Trophoblast cell (in vitro differentiated cells and primary cell): ENCODE data around the gene NDUFB6.
"Not testable (repeated sequence)": the region's sequence is repeated elsewhere in the genome, so short reads cannot be mapped to it uniquely, and the experiment has no call there.

Source experiments
- DNase-seq, 2 donors: peaks; one replicate each; pipeline ENCODE4 v3.0.0-alpha.2; 2016
- H2AFZ ChIP-seq: 2 replicates; pipeline ENCODE4 v1.6.1; 2013; ENCODE audit warnings: low read length, moderate library complexity, mild to moderate bottlenecking; ENCODE audit not compliant: insufficient read depth, poor library complexity
- H2AK5ac ChIP-seq: 2 replicates; pipeline ENCODE4 v1.6.1; 2013; ENCODE audit warnings: mild to moderate bottlenecking, low read length
- H2BK120ac ChIP-seq: 2 replicates; pipeline ENCODE4 v1.6.1; 2013; ENCODE audit warnings: low read length, mild to moderate bottlenecking, moderate library complexity; ENCODE audit not compliant: insufficient read depth, poor library complexity
- H2BK12ac ChIP-seq: 2 replicates; pipeline ENCODE4 v1.6.1; 2013; ENCODE audit warnings: mild to moderate bottlenecking, low read length, moderate library complexity
- H2BK5ac ChIP-seq: 2 replicates; pipeline ENCODE4 v1.6.1; 2013; ENCODE audit warnings: low read length, low read depth, moderate library complexity, mild to moderate bottlenecking; ENCODE audit not compliant: poor library complexity
- H3K14ac ChIP-seq: 2 replicates; pipeline ENCODE4 v1.6.1; 2013; ENCODE audit warnings: mild to moderate bottlenecking, low read length
- H3K18ac ChIP-seq: 2 replicates; pipeline ENCODE4 v1.6.1; 2013; ENCODE audit warnings: mild to moderate bottlenecking, low read length
- H3K23ac ChIP-seq: 2 replicates; pipeline ENCODE4 v1.6.1; 2013; ENCODE audit warnings: low read length
- H3K27ac ChIP-seq: 2 replicates; pipeline ENCODE4 v1.5.1; 2013; ENCODE audit warnings: low read depth, mild to moderate bottlenecking, inconsistent platforms, low read length, moderate library complexity
- H3K27me3 ChIP-seq: 2 replicates; pipeline ENCODE4 v1.6.1; 2013; ENCODE audit warnings: inconsistent platforms, mild to moderate bottlenecking, low read length, moderate library complexity; ENCODE audit not compliant: insufficient read depth
- H3K36me3 ChIP-seq, 2 experiments: 1 replicate in 1 of 2; 2 replicates in 1 of 2; pipeline ENCODE4 v1.6.1; 2013; ENCODE audit warnings: low read length in 2 of 2, mild to moderate bottlenecking in 2 of 2, moderate library complexity in 1 of 2; ENCODE audit not compliant: insufficient read depth in 2 of 2, control insufficient read depth in 1 of 2
- H3K4ac ChIP-seq: 2 replicates; pipeline ENCODE4 v1.6.1; 2013; ENCODE audit warnings: low read depth, mild to moderate bottlenecking, low read length, moderate library complexity
- H3K4me1 ChIP-seq, 2 experiments: 1 replicate in 1 of 2; 2 replicates in 1 of 2; pipeline ENCODE4 v1.6.1; 2013; ENCODE audit warnings: low read length in 2 of 2, mild to moderate bottlenecking in 2 of 2, moderate library complexity in 1 of 2; ENCODE audit not compliant: insufficient read depth in 2 of 2, control insufficient read depth in 1 of 2
- H3K4me2 ChIP-seq: 2 replicates; pipeline ENCODE4 v1.6.1; 2013; ENCODE audit warnings: inconsistent platforms, mild to moderate bottlenecking, low read length, moderate library complexity
- H3K4me3 ChIP-seq: 2 replicates; pipeline ENCODE4 v1.5.1; 2013; ENCODE audit warnings: mild to moderate bottlenecking, low read depth, low read length, inconsistent platforms
- H3K79me1 ChIP-seq: one replicate; pipeline ENCODE4 v1.6.1; 2013; ENCODE audit warnings: low read length
- H3K79me2 ChIP-seq: 2 replicates; pipeline ENCODE4 v1.6.1; 2013; ENCODE audit warnings: low read length, mild to moderate bottlenecking; ENCODE audit not compliant: control insufficient read depth, insufficient read depth, poor library complexity
- H3K9ac ChIP-seq: 2 replicates; pipeline ENCODE4 v1.6.1; 2013; ENCODE audit warnings: mild to moderate bottlenecking, low read length
- H3K9me3 ChIP-seq: 2 replicates; pipeline ENCODE4 v1.6.1; 2013; ENCODE audit warnings: low read depth, mild to moderate bottlenecking, control low read depth, inconsistent platforms, low read length; ENCODE audit not compliant: insufficient read depth
- H4K12ac ChIP-seq: 2 replicates; pipeline ENCODE4 v1.6.1; 2013; ENCODE audit warnings: low read depth, mild to moderate bottlenecking, low read length, moderate library complexity
- H4K8ac ChIP-seq: 2 replicates; pipeline ENCODE4 v1.6.1; 2013; ENCODE audit warnings: low read depth, mild to moderate bottlenecking, low read length, moderate library complexity
- H4K91ac ChIP-seq: one replicate; pipeline ENCODE4 v1.6.1; 2013; ENCODE audit warnings: low read depth, mild to moderate bottlenecking, low read length, moderate library complexity
- WGBS: extraction: QIAGEN DNeasy Blood & Tissue Kit; methylation state at CpG from one replicate; pipeline ENCODE4 v1.1.7; 2013; ENCODE audit warnings: missing lambda C conversion rate; ENCODE audit not compliant: insufficient read length, insufficient coverage; ENCODE audit errors: extremely low coverage; 5-methylcytosine and 5-hydroxymethylcytosine counted together

The NDUFB6 gene

DNA sequence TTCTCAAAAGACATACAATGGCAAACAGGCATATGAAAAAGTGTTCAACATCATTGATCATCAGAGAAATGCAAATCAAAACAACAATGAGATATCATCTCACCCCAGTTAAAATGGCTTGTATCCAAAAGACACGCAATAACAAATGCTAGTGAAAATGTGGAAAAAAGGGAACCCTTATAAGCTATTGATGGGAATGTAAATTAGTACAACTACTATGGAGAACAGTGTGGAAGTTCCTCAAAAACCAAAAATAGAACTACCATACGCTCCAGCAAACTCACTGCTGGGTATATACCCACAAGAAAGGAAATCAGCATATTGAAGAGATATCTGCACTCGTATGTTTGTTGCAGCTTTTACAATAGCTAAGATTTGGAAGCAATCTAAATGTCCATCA lies 26.1 kb upstream of the NDUFB6 start:
- H4K8ac ChIP-seq, H2AFZ ChIP-seq, H3K9me3 ChIP-seq, H3K4me3 ChIP-seq, H3K27ac ChIP-seq, H3K27me3 ChIP-seq, H3K79me2 ChIP-seq, H2BK12ac ChIP-seq, H3K23ac ChIP-seq, H4K12ac ChIP-seq, H3K18ac ChIP-seq, H3K4me2 ChIP-seq, H2BK5ac ChIP-seq, H3K14ac ChIP-seq, H4K91ac ChIP-seq, DNase-seq, H3K79me1 ChIP-seq, H2BK120ac ChIP-seq, H3K36me3 ChIP-seq, H3K4me1 ChIP-seq, H3K9ac ChIP-seq, H3K4ac ChIP-seq, H2AK5ac ChIP-seq: not testable (repeated sequence)
- no CpG with 5 or more reads among the region's 3 CpGs for WGBS

- Histone ChIP-seq H3K9me3 (no peaks in the 10 kb centered on the region), H3K27ac (no peak overlapping the region), H2BK120ac (no peak overlapping the region), H3K9ac (no peak overlapping the region), H3K4me2 (no peak overlapping the region), H4K8ac (no peak overlapping the region), H3K27me3 (no peaks in the 10 kb centered on the region), H2BK12ac (no peak overlapping the region), H4K12ac (no peak overlapping the region), H3K4me1 (no peaks in the 10 kb centered on the region), H2AFZ (no peak overlapping the region), H3K18ac (no peak overlapping the region), H3K79me1 (no peaks in the 10 kb centered on the region), H2BK5ac (no peak overlapping the region), H3K14ac (no peak overlapping the region), H3K23ac (no peak overlapping the region), H2AK5ac (no peak overlapping the region), H3K79me2 (no peaks in the 10 kb centered on the region), H4K91ac (no peak overlapping the region), H3K4ac (no peak overlapping the region), H3K36me3 (no peaks in the 10 kb centered on the region), H3K4me3 (no peak overlapping the region)
- DNase-seq = no peak
These were observed 24.0 kb upstream of the NDUFB6 start for GRCh38 chr9:32596936-32597335.

DNA sequence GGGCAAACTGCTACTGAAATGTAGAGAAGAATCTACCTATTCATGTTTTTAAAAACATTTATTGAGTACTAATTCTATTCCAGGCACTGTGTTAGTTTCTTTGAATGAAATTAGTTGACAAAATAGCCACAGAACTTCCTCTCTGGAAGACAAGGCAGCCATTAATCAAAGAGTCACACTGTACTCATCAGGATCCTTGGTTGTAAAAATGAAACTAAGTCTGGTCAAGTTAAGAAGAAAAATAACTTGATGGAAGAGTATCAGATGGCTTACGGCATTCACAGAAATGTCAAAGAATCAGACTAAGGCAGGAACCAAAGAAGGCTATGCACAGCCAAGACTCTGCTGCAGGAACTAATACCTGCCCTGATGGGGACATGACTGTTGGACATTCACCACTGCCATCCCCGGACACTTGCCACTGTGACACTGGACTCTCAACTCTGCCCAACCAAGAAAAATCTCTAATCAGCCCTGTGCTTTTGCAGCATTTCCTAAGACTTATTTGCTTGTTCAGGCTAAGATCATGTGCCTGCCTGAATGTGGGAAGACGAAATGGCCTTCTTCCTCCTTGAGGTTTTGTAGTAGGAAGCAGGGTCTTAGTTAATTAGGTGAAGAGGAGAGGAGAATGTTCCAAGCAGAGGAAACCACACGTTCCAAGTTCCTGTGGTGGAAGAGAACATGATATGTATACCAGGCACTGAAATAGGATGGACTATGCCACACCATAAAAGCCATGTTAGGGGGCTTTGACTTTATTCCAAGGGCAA lies 23.3 kb upstream of the NDUFB6 start:
- Histone ChIP-seq H3K4me2 (no peak overlapping the region), H3K9ac (no peak overlapping the region), H4K12ac (no peak overlapping the region), H2AK5ac (no peak overlapping the region), H3K4me1 (no peaks in the 10 kb centered on the region), H3K79me2 (no peaks in the 10 kb centered on the region), H4K91ac (no peak overlapping the region), H3K79me1 (no peaks in the 10 kb centered on the region), H3K4ac (no peak overlapping the region), H3K4me3 (no peak overlapping the region), H3K36me3 (no peaks in the 10 kb centered on the region), H2AFZ (no peak overlapping the region), H4K8ac (no peak overlapping the region), H2BK12ac (no peak overlapping the region), H3K27me3 (no peaks in the 10 kb centered on the region), H3K14ac (no peak overlapping the region), H3K23ac (no peak overlapping the region), H3K27ac (no peak overlapping the region), H3K18ac (no peak overlapping the region), H2BK5ac (no peak overlapping the region), H3K9me3 (no peaks in the 10 kb centered on the region), H2BK120ac (no peak overlapping the region)
- no peak for DNase-seq
- WGBS = no CpG with 5 or more reads among the region's 4 CpGs

- Histone ChIP-seq H3K4me2 (no peak overlapping the region), H3K79me2 (no peaks in the 10 kb centered on the region), H3K4me1 (no peaks in the 10 kb centered on the region), H3K27me3 (no peaks in the 10 kb centered on the region), H4K8ac (no peak overlapping the region), H3K18ac (no peak overlapping the region), H3K23ac (no peak overlapping the region), H2BK5ac (no peak overlapping the region), H4K91ac (no peak overlapping the region), H3K4ac (no peak overlapping the region), H2BK120ac (no peak overlapping the region), H3K36me3 (no peaks in the 10 kb centered on the region), H2AK5ac (no peak overlapping the region), H3K4me3 (no peak overlapping the region), H3K79me1 (peaks cover 1% of the 10 kb centered on the region), H3K14ac (no peak overlapping the region), H2AFZ (no peak overlapping the region), H4K12ac (no peak overlapping the region), H3K27ac (peak overlapping the region; percentile 26), H3K9ac (no peak overlapping the region), H2BK12ac (no peak overlapping the region), H3K9me3 (no peaks in the 10 kb centered on the region)
- peak; percentile 49 to 84 for DNase-seq
- WGBS = no CpG with 5 or more reads among the region's 1 CpG
These were observed 17.9 kb upstream of the NDUFB6 start for GRCh38 chr9:32590898-32591297.
